Activated CD4-positive, alpha-beta memory T cell treated with anti-CD3 and anti-CD28 coated beads for 36 hours (primary cell): Measurements from ENCODE around the gene SP7. TPM values are rescaled to one million over a fixed set of nuclear protein-coding genes. Genes with fewer than 3 reads are reported as not detected.

Experiments
- CTCF ChIA-PET: fragments of 350-600 bp; sonication (Branson Sonifier 250); formaldehyde crosslinking; loops from one replicate; lab custom pipeline; 2021; ENCODE audit warnings: antibody characterized with exemption, inconsistent platforms; lab: Charles Lee
- POLR2A ChIA-PET: fragments of 350-600 bp; sonication (Branson Sonifier 250); formaldehyde crosslinking; loops from one replicate; lab custom pipeline; 2021; ENCODE audit warnings: antibody characterized with exemption; lab: Charles Lee
- DNase-seq: peaks from one replicate; pipeline ENCODE4 v3.0.0-alpha.2; 2020
- H3K27ac Mint-ChIP-seq: one replicate; pipeline ENCODE4 v1.8.0; 2021; ENCODE audit warnings: mixed read lengths
- H3K27me3 Mint-ChIP-seq: one replicate; pipeline ENCODE4 v1.8.0; 2021; ENCODE audit warnings: mixed read lengths
- H3K36me3 Mint-ChIP-seq: one replicate; pipeline ENCODE4 v1.8.0; 2021; ENCODE audit warnings: mixed read lengths
- H3K4me1 Mint-ChIP-seq: one replicate; pipeline ENCODE4 v1.8.0; 2021; ENCODE audit warnings: low read depth, mixed read lengths
- H3K4me3 Mint-ChIP-seq: one replicate; pipeline ENCODE4 v1.8.0; 2021; ENCODE audit warnings: mild to moderate bottlenecking, mixed read lengths
- H3K9me3 Mint-ChIP-seq: one replicate; pipeline ENCODE4 v1.8.0; 2021; ENCODE audit warnings: mixed read lengths
- intact Hi-C: fragments of 100-400 bp; cut with micrococcal nuclease; formaldehyde crosslinking; loops from one replicate; pipeline ENCODE4 v1.15.1; 2023
- total RNA-seq, 2 experiments: library from RNA; stranded (reverse); gene quantifications; one replicate each; pipeline ENCODE4 v1.2.3, GENCODE V29; 2021

The SP7 gene
- total RNA-seq, 2 experiments from 2014 or later = not detected

DNA sequence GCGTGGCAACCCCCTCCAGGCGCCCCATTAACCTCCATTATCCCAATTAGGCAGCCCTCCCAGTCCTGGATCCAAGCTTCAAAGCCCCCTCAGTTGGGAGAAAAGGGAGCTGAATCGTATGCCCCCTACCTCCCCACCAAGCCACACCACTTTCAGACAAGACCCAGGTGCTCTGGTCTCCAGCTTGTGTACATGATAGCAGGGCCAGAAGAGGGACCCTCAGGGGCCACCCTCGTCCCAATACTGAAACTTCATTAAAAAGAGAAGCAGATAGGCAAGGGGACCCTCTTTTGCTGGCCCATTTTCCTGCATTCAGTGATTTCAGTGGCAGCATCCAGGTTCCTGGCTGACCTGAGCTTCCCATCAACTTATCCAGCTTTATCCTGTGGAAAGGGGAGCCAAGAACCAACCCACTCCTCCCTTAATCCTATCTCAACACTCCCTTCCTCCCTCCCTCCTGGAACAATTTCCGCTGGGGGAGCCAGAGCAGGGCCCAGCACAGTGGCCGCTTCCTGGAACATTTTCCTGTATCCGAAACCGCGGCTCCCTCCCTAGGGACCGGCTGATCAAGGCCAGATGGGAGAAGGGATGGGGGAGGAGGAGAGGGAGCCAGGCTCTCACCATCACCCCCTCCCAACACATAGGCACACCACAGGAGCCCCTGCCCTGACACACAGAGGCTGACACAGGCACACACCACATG lies 9.5 kb upstream of the SP7 start:
- ChIA-PET POLR2A (interaction anchor here (0.8 to 2.4 kb wide), 6 partner anchors 21 to 340 kb away, joined by 3 to 21 read pairs (median 4); partner anchors contain the start of genes AAAS, EIF4B and SP1), CTCF (interaction anchor here (0.5 to 7.2 kb wide), 54 partner anchors 8 to 298 kb away, joined by 3 to 252 read pairs (median 5); partner anchors contain the start of genes AAAS, AMHR2, CSAD and ESPL1)
- no peaks in the 10 kb centered on the region for H3K27me3 Mint-ChIP-seq
- peaks cover 9% of the 10 kb centered on the region for H3K4me1 Mint-ChIP-seq
- intact Hi-C loops = loop anchor here (1.0 kb wide), 2 partner anchors 21 to 186 kb away; no protein-coding TSS in a partner anchor
- no peak overlapping the region for H3K27ac Mint-ChIP-seq
- H3K4me3 Mint-ChIP-seq = peak overlapping the region; percentile 92
- H3K9me3 Mint-ChIP-seq = no peaks in the 10 kb centered on the region
- H3K36me3 Mint-ChIP-seq = no peaks in the 10 kb centered on the region
- no peak for DNase-seq

DNA sequence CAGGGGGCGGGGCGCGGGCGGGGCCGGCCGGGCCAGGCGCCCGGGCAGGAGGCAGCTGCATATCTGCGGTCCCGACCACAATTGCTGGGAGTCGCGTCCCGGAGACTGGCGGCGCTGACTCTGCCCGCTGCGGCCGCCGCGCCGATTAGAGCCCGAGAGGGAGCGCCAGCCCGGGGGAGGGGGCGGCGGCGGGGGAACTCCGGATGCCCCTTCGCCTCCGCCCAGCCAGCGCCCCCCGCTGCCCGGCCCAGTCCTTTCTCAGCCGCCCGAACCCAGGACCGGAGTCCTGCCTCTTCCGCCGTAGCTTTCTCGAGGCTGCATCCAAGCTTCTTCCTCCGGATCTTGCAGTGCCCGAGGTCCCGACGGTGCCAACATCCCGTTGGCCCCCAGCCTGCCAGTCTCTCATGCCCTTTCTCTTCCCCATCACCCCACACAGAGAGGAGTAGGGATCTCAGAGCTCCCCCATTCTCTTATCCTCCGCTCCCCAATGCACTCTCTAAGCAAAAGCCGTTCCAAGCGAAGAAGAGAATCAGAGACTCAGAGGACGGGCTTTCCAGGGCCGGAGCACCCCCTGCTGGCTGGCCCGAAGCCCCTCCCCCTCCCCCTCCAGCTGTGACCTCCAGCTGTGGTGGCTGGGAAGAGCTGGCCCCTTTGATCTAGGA lies 8.8 kb upstream of the SP7 start:
- H3K9me3 Mint-ChIP-seq = no peaks in the 10 kb centered on the region
- H3K4me3 Mint-ChIP-seq = peak overlapping the region; percentile 92
- H3K27me3 Mint-ChIP-seq = no peaks in the 10 kb centered on the region
- H3K27ac Mint-ChIP-seq = peak overlapping the region; percentile 56
- H3K36me3 Mint-ChIP-seq = no peaks in the 10 kb centered on the region
- intact Hi-C loops = loop anchor here (1.0 kb wide), 3 partner anchors 21 to 186 kb away; no protein-coding TSS in a partner anchor
- POLR2A ChIA-PET = interaction anchor here (0.7 to 2.4 kb wide), 8 partner anchors 18 to 339 kb away, joined by 3 to 21 read pairs (median 3); partner anchors contain the start of genes AAAS, EIF4B and SP1
- DNase-seq = peak; percentile 86
- H3K4me1 Mint-ChIP-seq = peaks cover 14% of the 10 kb centered on the region
- CTCF ChIA-PET = interaction anchor here (0.5 to 7.2 kb wide), 63 partner anchors 7 to 297 kb away, joined by 3 to 252 read pairs (median 4); partner anchors contain the start of genes AAAS, AMHR2, CSAD and ESPL1

DNA sequence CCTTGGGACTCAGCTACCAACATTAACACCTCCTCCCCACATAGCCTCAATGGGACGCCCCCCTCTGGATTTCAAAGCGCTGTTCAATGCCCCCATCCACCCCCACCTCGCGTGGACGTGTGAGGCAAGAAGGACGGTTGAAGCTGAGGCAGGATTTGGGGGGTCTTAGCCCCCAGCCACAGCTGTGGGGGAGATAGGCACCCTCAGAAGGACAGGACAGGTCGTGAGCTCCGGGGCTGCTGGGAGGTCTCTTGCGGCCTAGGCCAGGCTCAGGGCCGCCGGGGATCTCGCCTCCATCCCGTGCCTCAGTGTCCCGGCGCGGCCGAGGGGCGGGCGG lies 8.3 kb upstream of the SP7 start:
- Mint-ChIP-seq H3K4me3 (peak overlapping the region; percentile 60), H3K27me3 (no peaks in the 10 kb centered on the region), H3K27ac (no peak overlapping the region), H3K9me3 (no peaks in the 10 kb centered on the region), H3K36me3 (no peaks in the 10 kb centered on the region), H3K4me1 (peaks cover 14% of the 10 kb centered on the region)
- intact Hi-C loops = loop anchor here (1.0 kb wide), 1 partner anchor 131 kb away; no protein-coding TSS in a partner anchor
- ChIA-PET POLR2A (interaction anchor here (0.7 to 2.4 kb wide), 8 partner anchors 17 to 338 kb away, joined by 3 to 21 read pairs (median 3); partner anchors contain the start of genes AAAS, EIF4B and SP1), CTCF (interaction anchor here (0.7 to 7.2 kb wide), 54 partner anchors 8 to 297 kb away, joined by 3 to 252 read pairs (median 5); partner anchors contain the start of genes AAAS, CSAD, ESPL1 and ITGB7)
- no peak for DNase-seq

DNA sequence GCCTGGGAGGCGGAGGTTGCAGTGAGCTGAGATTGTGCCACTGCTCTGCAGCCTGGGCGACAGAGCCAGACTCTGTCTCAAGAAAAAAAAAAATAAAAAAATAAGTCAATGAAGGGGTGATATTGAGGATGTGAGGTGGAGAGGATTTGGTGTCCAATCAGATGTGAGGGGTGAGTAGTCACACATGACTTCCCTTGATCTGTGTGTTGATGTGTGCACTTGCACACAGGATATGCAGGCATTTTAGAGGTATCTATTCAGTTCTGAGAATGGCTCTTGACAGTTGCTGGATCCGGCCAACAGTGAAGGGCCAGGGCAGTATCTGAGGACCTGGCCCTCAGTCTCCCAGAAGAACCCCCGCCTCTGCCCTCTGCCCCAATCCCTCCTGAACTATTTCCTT lies 7.8 kb upstream of the SP7 start:
- CTCF ChIA-PET = interaction anchor here (1.0 to 7.2 kb wide), 18 partner anchors 8 to 278 kb away, joined by 3 to 252 read pairs (median 7); partner anchors contain the start of genes AAAS, ESPL1, SOAT2 and SP7
- H3K36me3 Mint-ChIP-seq = no peaks in the 10 kb centered on the region
- DNase-seq = no peak
- H3K27me3 Mint-ChIP-seq = no peaks in the 10 kb centered on the region
- H3K4me1 Mint-ChIP-seq = peaks cover 14% of the 10 kb centered on the region
- no peak overlapping the region for H3K27ac Mint-ChIP-seq
- intact Hi-C loops = loop anchor here (1.0 kb wide), 1 partner anchor 131 kb away; no protein-coding TSS in a partner anchor
- no peaks in the 10 kb centered on the region for H3K9me3 Mint-ChIP-seq
- POLR2A ChIA-PET = interaction anchor here (1.9 to 2.4 kb wide), 2 partner anchors 19 to 22 kb away, joined by 18 to 21 read pairs; partner anchors contain the start of gene AAAS
- H3K4me3 Mint-ChIP-seq = peak overlapping the region; percentile 60

DNA sequence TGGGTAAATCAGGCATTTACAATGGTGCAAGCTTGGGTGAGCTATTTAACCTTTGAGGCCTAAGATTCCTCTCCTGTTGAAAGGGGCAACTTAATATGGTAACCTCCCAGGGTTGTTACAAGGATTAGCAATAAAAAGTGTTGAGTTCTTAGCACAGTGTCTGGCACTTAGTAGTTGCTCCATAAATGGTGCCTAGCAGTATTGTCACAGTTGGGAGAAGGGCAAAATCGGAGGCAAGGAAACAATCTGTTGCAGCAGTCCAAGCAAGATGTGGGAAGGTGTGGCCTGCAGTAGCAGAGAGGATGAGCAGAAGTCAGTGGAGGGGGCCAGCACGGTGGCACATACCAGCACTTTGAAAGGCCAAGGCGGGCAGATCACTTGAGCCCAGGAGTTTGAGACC lies 7.3 kb upstream of the SP7 start:
- Mint-ChIP-seq H3K4me3 (no peak overlapping the region), H3K9me3 (no peaks in the 10 kb centered on the region), H3K4me1 (peaks cover 14% of the 10 kb centered on the region), H3K36me3 (no peaks in the 10 kb centered on the region), H3K27me3 (no peaks in the 10 kb centered on the region), H3K27ac (no peak overlapping the region)
- CTCF ChIA-PET = interaction anchor here (0.5 to 7.2 kb wide), 6 partner anchors 9 to 241 kb away, joined by 4 to 252 read pairs (median 14); partner anchors contain the start of genes AAAS, SOAT2 and SP7
- intact Hi-C loops = no loop called here
- no peak for DNase-seq
- POLR2A ChIA-PET = interaction anchor here (2.4 kb wide), 1 partner anchor 19 kb away, joined by 21 read pairs; no protein-coding TSS in a partner anchor

DNA sequence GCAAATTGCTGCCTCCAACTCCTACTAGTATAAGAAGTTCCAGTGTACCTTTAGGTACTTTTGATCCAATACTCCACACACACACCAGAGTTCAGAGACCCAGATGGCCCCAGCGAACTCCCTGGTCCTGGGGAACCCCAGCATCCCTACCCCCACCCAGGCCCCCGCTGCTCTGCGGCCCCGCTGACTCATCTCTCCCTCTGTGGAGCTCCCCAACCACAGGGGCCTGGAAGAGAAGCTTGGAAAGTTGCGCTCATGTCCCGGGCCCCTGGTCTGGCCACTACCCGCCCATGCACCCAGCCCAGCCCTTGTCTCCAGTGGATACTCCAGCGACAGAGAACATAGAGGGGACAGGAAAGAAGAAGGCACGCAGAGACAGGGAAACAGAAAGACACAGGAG lies 4.2 kb upstream of the SP7 start:
- no peaks in the 10 kb centered on the region for H3K36me3 Mint-ChIP-seq
- DNase-seq = no peak
- peaks cover 17% of the 10 kb centered on the region for H3K27me3 Mint-ChIP-seq
- peaks cover 14% of the 10 kb centered on the region for H3K4me1 Mint-ChIP-seq
- intact Hi-C loops = no loop called here
- H3K9me3 Mint-ChIP-seq = no peaks in the 10 kb centered on the region
- H3K4me3 Mint-ChIP-seq = no peak overlapping the region
- no peak overlapping the region for H3K27ac Mint-ChIP-seq
- ChIA-PET CTCF (interaction anchor here (0.6 to 1.4 kb wide), 3 partner anchors 19 to 861 kb away, joined by 3 to 6 read pairs (median 4); partner anchors contain the start of gene AAAS), POLR2A (no interaction called here)

DNA sequence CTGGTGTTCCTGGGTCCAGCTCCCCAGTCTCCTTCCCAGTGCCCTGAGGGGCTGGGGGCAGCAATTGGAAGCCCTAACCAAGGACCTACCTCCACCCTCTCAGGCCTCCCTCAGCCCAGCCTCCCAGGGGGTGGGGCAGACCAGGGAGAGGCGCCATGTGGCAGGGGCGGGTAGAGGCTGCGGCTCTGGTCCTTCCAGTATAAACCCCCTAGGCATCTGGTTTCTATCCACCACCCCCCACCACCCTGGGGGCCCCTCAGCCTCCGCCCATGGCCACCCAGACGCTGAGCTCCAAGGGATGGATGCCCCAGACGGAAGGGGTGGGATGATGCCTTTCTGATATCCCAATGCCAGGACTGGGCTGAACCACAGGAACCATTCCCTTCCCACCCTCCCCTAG lies 2.8 kb upstream of the SP7 start:
- CTCF ChIA-PET = interaction anchor here (1.0 kb wide), 2 partner anchors 10 to 13 kb away, joined by 3 read pairs; no protein-coding TSS in a partner anchor
- no peak overlapping the region for H3K27ac Mint-ChIP-seq
- H3K36me3 Mint-ChIP-seq = no peaks in the 10 kb centered on the region

DNA sequence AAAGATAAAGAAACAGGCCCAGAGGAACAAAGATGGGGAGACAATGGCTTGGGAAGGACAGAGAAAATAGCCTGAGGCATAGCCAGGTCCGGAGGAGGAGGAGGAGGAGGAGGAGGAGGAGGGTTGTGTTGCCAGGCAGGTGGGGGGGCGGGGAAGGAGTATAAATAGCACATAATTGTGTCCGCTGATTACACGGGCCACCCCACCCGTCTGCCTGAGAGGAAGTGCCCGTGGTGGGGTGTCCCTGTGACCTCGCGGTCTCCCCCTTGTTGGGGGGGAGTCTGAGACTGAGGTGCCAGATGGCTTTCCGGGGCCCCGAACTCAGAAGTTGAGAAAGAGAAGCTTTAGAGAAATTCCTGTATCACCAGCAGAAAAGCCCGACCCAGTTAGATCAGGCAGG lies 1.9 kb upstream of the SP7 start:
- intact Hi-C loops = no loop called here
- Mint-ChIP-seq H3K36me3 (no peaks in the 10 kb centered on the region), H3K4me3 (no peak overlapping the region), H3K27ac (no peak overlapping the region), H3K4me1 (peaks cover 5% of the 10 kb centered on the region), H3K9me3 (no peaks in the 10 kb centered on the region), H3K27me3 (peaks cover 28% of the 10 kb centered on the region)
- DNase-seq = no peak
- ChIA-PET POLR2A (no interaction called here), CTCF (no interaction called here)

More for the DNA sequence above, 2.8 kb upstream of the SP7 start:
- intact Hi-C loops = no loop called here
- Mint-ChIP-seq H3K4me3 (no peak overlapping the region), H3K4me1 (peaks cover 5% of the 10 kb centered on the region), H3K27me3 (peaks cover 23% of the 10 kb centered on the region), H3K9me3 (no peaks in the 10 kb centered on the region)
- no peak for DNase-seq
- POLR2A ChIA-PET = no interaction called here

DNA sequence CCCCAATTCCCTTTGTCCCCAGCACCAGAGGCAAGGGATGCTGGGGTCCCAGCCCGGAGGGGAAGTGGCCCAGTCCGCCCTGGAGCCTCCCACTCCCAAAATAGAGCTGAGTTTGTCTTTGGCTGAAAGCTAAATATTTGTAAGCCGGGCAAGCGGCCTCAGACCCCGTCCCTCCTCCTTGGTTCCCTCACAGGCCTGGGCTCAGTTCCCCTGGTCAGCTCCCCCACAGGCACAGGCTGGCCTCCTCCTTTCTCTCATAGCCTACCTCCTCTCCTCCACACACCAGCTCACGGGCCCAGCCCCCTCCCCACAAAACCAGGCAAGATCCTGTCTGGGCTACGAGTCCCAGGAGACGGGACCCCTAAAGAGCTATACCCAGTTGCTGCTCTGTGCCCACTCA lies 1.3 kb downstream of the SP7 start:
- Mint-ChIP-seq H3K36me3 (no peaks in the 10 kb centered on the region), H3K9me3 (no peaks in the 10 kb centered on the region), H3K27ac (no peak overlapping the region), H3K4me3 (no peak overlapping the region), H3K27me3 (peaks cover 32% of the 10 kb centered on the region), H3K4me1 (no peaks in the 10 kb centered on the region)
- intact Hi-C loops = no loop called here
- ChIA-PET CTCF (interaction anchor here (1.2 to 3.8 kb wide), 4 partner anchors 10 to 86 kb away, joined by 3 to 21 read pairs (median 6); partner anchors contain the start of gene AAAS), POLR2A (no interaction called here)
- DNase-seq = no peak

DNA sequence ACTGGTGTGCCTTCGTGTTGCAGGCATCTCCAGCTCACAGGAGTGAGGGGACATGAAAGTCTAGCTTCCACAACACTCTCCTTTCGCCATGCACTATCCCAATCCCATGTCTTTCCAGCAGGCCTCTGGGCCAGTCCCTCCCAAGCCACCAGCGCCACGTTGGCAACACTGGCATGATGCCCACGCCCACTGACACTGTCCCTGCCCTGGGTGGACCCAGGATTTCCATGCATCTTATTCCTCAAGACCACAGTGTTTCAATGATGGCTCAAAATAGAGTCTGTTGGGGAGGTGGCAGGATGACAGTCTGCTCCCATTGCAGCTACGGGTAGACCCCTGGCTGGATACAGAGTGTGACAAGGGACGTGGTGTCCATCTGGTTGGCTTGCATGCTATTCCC lies 2.3 kb downstream of the SP7 start:
- no peak for DNase-seq
- H3K36me3 Mint-ChIP-seq = no peaks in the 10 kb centered on the region
- intact Hi-C loops = no loop called here
- POLR2A ChIA-PET = no interaction called here
- CTCF ChIA-PET = interaction anchor here (0.9 to 3.8 kb wide), 3 partner anchors 11 to 13 kb away, joined by 3 to 21 read pairs (median 6); partner anchors contain the start of gene AAAS
- H3K9me3 Mint-ChIP-seq = no peaks in the 10 kb centered on the region
- H3K27ac Mint-ChIP-seq = no peak overlapping the region
- peaks cover 32% of the 10 kb centered on the region for H3K27me3 Mint-ChIP-seq
- H3K4me3 Mint-ChIP-seq = no peak overlapping the region
- H3K4me1 Mint-ChIP-seq = no peaks in the 10 kb centered on the region

DNA sequence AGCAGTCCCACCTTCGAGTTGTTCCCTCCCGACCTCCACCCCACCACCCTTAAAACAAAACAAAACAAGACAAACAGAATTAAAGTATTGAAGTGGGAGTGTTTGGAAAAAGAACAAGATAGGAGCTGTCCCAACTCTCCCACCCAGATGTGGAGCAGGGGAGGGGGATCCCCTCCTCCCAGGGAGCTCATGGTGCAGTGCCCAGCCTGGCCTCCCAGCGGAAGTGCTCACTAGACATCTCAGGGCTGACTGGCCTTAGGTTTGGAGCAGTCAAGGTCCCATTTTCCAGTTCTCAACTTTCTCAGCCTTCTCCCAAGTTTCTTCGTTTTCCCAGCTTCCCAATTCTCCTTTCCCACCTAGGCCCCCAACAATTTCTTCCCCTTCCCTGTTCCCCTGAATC lies 2.9 kb downstream of the SP7 start:
- H3K27me3 Mint-ChIP-seq = peaks cover 32% of the 10 kb centered on the region
- no peaks in the 10 kb centered on the region for H3K9me3 Mint-ChIP-seq
- intact Hi-C loops = no loop called here
- H3K4me1 Mint-ChIP-seq = no peaks in the 10 kb centered on the region
- ChIA-PET POLR2A (no interaction called here), CTCF (interaction anchor here (0.9 to 3.8 kb wide), 2 partner anchors 11 to 12 kb away, joined by 3 to 21 read pairs; partner anchors contain the start of gene AAAS)
- H3K36me3 Mint-ChIP-seq = no peaks in the 10 kb centered on the region
- no peak overlapping the region for H3K27ac Mint-ChIP-seq
- DNase-seq = no peak
- no peak overlapping the region for H3K4me3 Mint-ChIP-seq
